ENCODE data around the gene UNCX. TPM values are rescaled to one million over a fixed set of nuclear protein-coding genes. Genes with fewer than 3 reads are reported as not detected.

Gene UNCX
- total RNA-seq, 2 experiments from 2014 or later: not detected

GRCh38 chr7:1285556-1286301, 53.1 kb downstream of the UNCX start:
- CTCF ChIA-PET: no interaction called here
- POLR2A ChIA-PET: interaction anchor here (0.5 kb wide), 1 partner anchor 38 kb away, joined by 4 read pairs; no protein-coding TSS in a partner anchor

Other genes with a start within 250 kb of the UNCX start
- gene CYP2W1, start 249.7 kb upstream of the UNCX start, total RNA-seq: not detected
- 1 to 10 TPM; 2.1 TPM for gene GPR146, start 188.3 kb upstream of the UNCX start, total RNA-seq
- gene GPER1, start 144.8 kb upstream of the UNCX start, total RNA-seq: not detected
- 10 to 100 TPM; 21.3 to 24.2 TPM for gene ZFAND2A, start 72.7 kb upstream of the UNCX start, total RNA-seq
- 1 to 10 TPM; 2.3 to 5.2 TPM for gene MICALL2, start 226.6 kb downstream of the UNCX start, total RNA-seq